Suppressor macrophage treated with lipopolysaccharide for 4 hours (primary cell): ENCODE results near the gene MAP7.

Experiments
- DNase-seq: peaks from one replicate; pipeline ENCODE4 v3.0.0-alpha.2; 2020

MAP7 gene

GRCh38 chr6:136370988-136371728 is 179.1 kb downstream of the MAP7 start:
- no peak for DNase-seq

- DNase-seq: peak; percentile 40
Observed at GRCh38 chr6:136365776-136366354, 184.4 kb downstream of the MAP7 start.

GRCh38 chr6:136362421-136363356 is 187.5 kb downstream of the MAP7 start:
- DNase-seq: no peak

- DNase-seq: no peak
Observed at GRCh38 chr6:136361787-136362186, 188.4 kb downstream of the MAP7 start.

- no peak for DNase-seq
Observed at GRCh38 chr6:136360783-136361182, 189.4 kb downstream of the MAP7 start.

GRCh38 chr6:136359851-136360250 is 190.4 kb downstream of the MAP7 start:
- DNase-seq: no peak

GRCh38 chr6:136351518-136352110 is 198.6 kb downstream of the MAP7 start:
- DNase-seq: no peak

GRCh38 chr6:136350914-136351313 is 199.3 kb downstream of the MAP7 start:
- DNase-seq: no peak

GRCh38 chr6:136347847-136348246 is 202.4 kb downstream of the MAP7 start:
- DNase-seq: peak; percentile 39

GRCh38 chr6:136345145-136345544 is 205.1 kb downstream of the MAP7 start:
- DNase-seq: no peak

GRCh38 chr6:136344420-136344819 is 205.8 kb downstream of the MAP7 start:
- no peak for DNase-seq

- DNase-seq: no peak
Observed at GRCh38 chr6:136343700-136344099, 206.5 kb downstream of the MAP7 start.

- DNase-seq: no peak
Observed at GRCh38 chr6:136343275-136343674, 206.9 kb downstream of the MAP7 start.

- DNase-seq: no peak
Observed at GRCh38 chr6:136341967-136342366, 208.3 kb downstream of the MAP7 start.

- no peak for DNase-seq
Observed at GRCh38 chr6:136341367-136341766, 208.9 kb downstream of the MAP7 start.

GRCh38 chr6:136338486-136338885 is 211.7 kb downstream of the MAP7 start:
- DNase-seq: no peak

GRCh38 chr6:136337606-136338005 is 212.6 kb downstream of the MAP7 start:
- DNase-seq: no peak

- DNase-seq: no peak
Observed at GRCh38 chr6:136337121-136337520, 213.1 kb downstream of the MAP7 start.

GRCh38 chr6:136335736-136336363 is 214.4 kb downstream of the MAP7 start:
- no peak for DNase-seq

GRCh38 chr6:136334853-136335252 is 215.4 kb downstream of the MAP7 start:
- no peak for DNase-seq

GRCh38 chr6:136334465-136334846 is 215.8 kb downstream of the MAP7 start:
- DNase-seq: no peak

GRCh38 chr6:136333824-136334464 is 216.3 kb downstream of the MAP7 start:
- DNase-seq: no peak
